Measurements from ENCODE around the gene ZSWIM6. TPM values are rescaled to one million over a fixed set of nuclear protein-coding genes. Genes with fewer than 3 reads are reported as not detected.
A peak's percentile ranks its signal among the peaks of the same experiment; 100 is the strongest.

The ZSWIM6 gene
- total and polyA plus RNA-seq, 2 experiments from 2014 or later = 3.9 to 6.0 TPM

DNA sequence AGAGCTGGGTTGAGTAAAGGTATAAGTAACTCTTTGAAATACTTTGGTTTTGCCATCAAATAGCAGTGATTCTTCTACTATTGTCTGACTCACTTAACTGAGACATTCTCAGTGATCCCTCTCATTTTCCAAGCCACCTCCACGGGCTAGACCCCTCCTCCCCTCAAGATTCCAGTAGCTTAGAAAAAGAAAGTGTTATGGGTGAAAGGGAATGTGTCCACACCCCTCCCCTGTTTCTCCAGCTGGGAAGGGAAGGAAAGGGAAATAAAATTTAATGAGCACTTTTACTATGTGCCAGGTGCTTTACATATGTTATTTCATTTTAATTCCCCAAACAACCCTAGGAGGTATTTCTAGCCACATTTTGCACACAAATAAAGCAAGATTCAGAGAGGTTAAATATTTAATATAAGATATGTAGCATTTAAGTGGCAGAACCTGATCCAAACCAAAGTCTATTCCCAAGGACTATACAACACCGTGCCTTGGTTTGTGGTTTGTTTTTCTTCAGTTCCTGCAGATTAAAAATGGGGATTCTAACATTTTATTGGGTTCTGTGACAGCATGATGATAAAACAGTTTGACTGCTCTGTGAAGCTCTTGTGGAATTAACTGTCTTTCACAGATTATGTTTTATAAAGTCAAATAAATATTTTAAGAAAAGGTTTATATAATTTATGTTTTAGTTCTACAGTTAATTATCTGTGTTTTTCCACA, 135.9 kb downstream of the ZSWIM6 start:
- Histone ChIP-seq H3K4me2 (no peak overlapping the region), H4K20me1 (replicated peaks; ENCODE audit: insufficient read depth) (no peaks in the 10 kb centered on the region; the same call in 1 of the 2 replicates), H3K27me3 (ENCODE audit: insufficient read depth) (no peaks in the 10 kb centered on the region), H3K9me2 (ENCODE audit: insufficient read depth) (no peaks in the 10 kb centered on the region), H3K4me1 (ENCODE audit: insufficient read depth) (peaks cover 34% of the 10 kb centered on the region), H3F3A (replicated peaks; ENCODE audit: low read depth) (no peaks in the 10 kb centered on the region), H3K36me3 (ENCODE audit: insufficient read depth) (no peaks in the 10 kb centered on the region), H3K27ac (ENCODE audit: low read depth) (no peak overlapping the region), H3K4me3 (no peak overlapping the region), H3K79me2 (replicated peaks; ENCODE audit: insufficient read depth) (peaks cover 17% of the 10 kb centered on the region), H2AFZ (no peak overlapping the region)
- H3K27ac Mint-ChIP-seq = peak overlapping the region; percentile 78
- no peak overlapping the region for H3K4me3 Mint-ChIP-seq
- no peak for TF ChIP-seq NANOG (IDR thresholded peaks at IDR 0.05; ENCODE audit: borderline replicate concordance)
- no peak for DNase-seq (ENCODE audit: low spot score)
- H3K27me3 Mint-ChIP-seq (ENCODE audit: insufficient read depth, low read depth, poor library complexity) = no peaks in the 10 kb centered on the region
- H3K36me3 Mint-ChIP-seq (ENCODE audit: low read depth) = peaks cover 18% of the 10 kb centered on the region
- H3K9me3 Mint-ChIP-seq = peaks cover 15% of the 10 kb centered on the region
- ATAC-seq = peak; percentile 60; the same call in 2 of the 3 replicates
- H3K4me1 Mint-ChIP-seq = peaks cover 37% of the 10 kb centered on the region

DNA sequence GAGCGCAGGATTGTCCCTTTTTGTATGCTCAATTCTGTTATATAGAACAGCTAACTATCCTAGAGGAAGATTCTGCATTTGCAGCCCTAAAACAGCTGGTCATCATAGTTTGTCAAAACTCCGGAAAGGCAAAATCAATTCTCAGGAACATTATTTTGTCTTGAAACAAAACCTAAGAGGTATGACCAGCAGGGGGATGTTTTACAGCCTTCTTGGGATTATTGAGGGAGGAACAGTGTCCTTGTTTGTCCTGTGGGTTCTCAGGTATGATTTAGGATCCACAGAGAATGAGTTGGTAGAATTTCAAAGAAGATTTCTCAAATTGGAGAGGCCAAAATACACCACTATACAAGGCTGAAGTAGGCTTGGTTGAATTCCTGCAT, 136.4 kb downstream of the ZSWIM6 start:
- peaks cover 34% of the 10 kb centered on the region for H3K4me1 ChIP-seq (ENCODE audit: insufficient read depth)
- H3K27ac ChIP-seq (ENCODE audit: low read depth) = no peak overlapping the region

More for the DNA sequence above, 136.4 kb downstream of the ZSWIM6 start:
- no peak for ATAC-seq
- Histone ChIP-seq H3K4me3 (no peak overlapping the region), H3K9me2 (ENCODE audit: insufficient read depth) (no peaks in the 10 kb centered on the region), H3K79me2 (replicated peaks; ENCODE audit: insufficient read depth) (peaks cover 17% of the 10 kb centered on the region), H3F3A (replicated peaks; ENCODE audit: low read depth) (no peaks in the 10 kb centered on the region), H3K27me3 (ENCODE audit: insufficient read depth) (no peaks in the 10 kb centered on the region), H3K36me3 (ENCODE audit: insufficient read depth) (no peaks in the 10 kb centered on the region), H4K20me1 (replicated peaks; ENCODE audit: insufficient read depth) (no peaks in the 10 kb centered on the region; the same call in 1 of the 2 replicates), H2AFZ (no peak overlapping the region), H3K4me2 (no peak overlapping the region)
- TF ChIP-seq, protein P1, sequence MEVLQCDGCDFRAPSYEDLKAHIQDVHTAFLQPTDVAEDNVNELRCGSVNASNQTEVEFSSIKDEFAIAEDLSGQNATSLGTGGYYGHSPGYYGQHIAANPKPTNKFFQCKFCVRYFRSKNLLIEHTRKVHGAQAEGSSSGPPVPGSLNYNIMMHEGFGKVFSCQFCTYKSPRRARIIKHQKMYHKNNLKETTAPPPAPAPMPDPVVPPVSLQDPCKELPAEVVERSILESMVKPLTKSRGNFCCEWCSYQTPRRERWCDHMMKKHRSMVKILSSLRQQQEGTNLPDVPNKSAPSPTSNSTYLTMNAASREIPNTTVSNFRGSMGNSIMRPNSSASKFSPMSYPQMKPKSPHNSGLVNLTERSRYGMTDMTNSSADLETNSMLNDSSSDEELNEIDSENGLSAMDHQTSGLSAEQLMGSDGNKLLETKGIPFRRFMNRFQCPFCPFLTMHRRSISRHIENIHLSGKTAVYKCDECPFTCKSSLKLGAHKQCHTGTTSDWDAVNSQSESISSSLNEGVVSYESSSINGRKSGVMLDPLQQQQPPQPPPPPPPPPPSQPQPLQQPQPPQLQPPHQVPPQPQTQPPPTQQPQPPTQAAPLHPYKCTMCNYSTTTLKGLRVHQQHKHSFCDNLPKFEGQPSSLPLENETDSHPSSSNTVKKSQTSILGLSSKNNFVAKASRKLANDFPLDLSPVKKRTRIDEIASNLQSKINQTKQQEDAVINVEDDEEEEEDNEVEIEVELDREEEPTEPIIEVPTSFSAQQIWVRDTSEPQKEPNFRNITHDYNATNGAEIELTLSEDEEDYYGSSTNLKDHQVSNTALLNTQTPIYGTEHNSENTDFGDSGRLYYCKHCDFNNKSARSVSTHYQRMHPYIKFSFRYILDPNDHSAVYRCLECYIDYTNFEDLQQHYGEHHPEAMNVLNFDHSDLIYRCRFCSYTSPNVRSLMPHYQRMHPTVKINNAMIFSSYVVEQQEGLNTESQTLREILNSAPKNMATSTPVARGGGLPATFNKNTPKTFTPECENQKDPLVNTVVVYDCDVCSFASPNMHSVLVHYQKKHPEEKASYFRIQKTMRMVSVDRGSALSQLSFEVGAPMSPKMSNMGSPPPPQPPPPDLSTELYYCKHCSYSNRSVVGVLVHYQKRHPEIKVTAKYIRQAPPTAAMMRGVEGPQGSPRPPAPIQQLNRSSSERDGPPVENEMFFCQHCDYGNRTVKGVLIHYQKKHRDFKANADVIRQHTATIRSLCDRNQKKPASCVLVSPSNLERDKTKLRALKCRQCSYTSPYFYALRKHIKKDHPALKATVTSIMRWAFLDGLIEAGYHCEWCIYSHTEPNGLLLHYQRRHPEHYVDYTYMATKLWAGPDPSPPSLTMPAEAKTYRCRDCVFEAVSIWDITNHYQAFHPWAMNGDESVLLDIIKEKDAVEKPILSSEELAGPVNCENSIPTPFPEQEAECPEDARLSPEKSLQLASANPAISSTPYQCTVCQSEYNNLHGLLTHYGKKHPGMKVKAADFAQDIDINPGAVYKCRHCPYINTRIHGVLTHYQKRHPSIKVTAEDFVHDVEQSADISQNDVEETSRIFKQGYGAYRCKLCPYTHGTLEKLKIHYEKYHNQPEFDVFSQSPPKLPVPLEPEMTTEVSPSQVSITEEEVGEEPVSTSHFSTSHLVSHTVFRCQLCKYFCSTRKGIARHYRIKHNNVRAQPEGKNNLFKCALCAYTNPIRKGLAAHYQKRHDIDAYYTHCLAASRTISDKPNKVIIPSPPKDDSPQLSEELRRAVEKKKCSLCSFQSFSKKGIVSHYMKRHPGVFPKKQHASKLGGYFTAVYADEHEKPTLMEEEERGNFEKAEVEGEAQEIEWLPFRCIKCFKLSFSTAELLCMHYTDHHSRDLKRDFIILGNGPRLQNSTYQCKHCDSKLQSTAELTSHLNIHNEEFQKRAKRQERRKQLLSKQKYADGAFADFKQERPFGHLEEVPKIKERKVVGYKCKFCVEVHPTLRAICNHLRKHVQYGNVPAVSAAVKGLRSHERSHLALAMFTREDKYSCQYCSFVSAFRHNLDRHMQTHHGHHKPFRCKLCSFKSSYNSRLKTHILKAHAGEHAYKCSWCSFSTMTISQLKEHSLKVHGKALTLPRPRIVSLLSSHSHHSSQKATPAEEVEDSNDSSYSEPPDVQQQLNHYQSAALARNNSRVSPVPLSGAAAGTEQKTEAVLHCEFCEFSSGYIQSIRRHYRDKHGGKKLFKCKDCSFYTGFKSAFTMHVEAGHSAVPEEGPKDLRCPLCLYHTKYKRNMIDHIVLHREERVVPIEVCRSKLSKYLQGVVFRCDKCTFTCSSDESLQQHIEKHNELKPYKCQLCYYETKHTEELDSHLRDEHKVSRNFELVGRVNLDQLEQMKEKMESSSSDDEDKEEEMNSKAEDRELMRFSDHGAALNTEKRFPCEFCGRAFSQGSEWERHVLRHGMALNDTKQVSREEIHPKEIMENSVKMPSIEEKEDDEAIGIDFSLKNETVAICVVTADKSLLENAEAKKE (CRISPR knock-in tag; IDR thresholded peaks at IDR 0.05) = no peak
- no peak for TF ChIP-seq ZNF331 (CRISPR knock-in tag; IDR thresholded peaks at IDR 0.05; ENCODE audit: low read depth)
- no peak for TF ChIP-seq ZNF114 (CRISPR knock-in tag; IDR thresholded peaks at IDR 0.05)
- TF ChIP-seq, protein P2, sequence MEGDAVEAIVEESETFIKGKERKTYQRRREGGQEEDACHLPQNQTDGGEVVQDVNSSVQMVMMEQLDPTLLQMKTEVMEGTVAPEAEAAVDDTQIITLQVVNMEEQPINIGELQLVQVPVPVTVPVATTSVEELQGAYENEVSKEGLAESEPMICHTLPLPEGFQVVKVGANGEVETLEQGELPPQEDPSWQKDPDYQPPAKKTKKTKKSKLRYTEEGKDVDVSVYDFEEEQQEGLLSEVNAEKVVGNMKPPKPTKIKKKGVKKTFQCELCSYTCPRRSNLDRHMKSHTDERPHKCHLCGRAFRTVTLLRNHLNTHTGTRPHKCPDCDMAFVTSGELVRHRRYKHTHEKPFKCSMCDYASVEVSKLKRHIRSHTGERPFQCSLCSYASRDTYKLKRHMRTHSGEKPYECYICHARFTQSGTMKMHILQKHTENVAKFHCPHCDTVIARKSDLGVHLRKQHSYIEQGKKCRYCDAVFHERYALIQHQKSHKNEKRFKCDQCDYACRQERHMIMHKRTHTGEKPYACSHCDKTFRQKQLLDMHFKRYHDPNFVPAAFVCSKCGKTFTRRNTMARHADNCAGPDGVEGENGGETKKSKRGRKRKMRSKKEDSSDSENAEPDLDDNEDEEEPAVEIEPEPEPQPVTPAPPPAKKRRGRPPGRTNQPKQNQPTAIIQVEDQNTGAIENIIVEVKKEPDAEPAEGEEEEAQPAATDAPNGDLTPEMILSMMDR (conservative IDR thresholded peaks at IDR 0.05; ENCODE audit: low read depth in 2 of 2) = peak in 1 of 2 experiments; percentile 36; a peak in 2 of 4 replicates
- TF ChIP-seq JUNB (IDR thresholded peaks at IDR 0.05; ENCODE audit: unreplicated experiment) = no peak
- peaks cover 15% of the 10 kb centered on the region for H3K9me3 Mint-ChIP-seq
- DNase-seq (ENCODE audit: low spot score) = peak; percentile 45
- H3K27ac Mint-ChIP-seq = no peak overlapping the region
- peaks cover 37% of the 10 kb centered on the region for H3K4me1 Mint-ChIP-seq
- H3K36me3 Mint-ChIP-seq (ENCODE audit: low read depth) = peaks cover 18% of the 10 kb centered on the region
- H3K27me3 Mint-ChIP-seq (ENCODE audit: insufficient read depth, low read depth, poor library complexity) = no peaks in the 10 kb centered on the region
- H3K4me3 Mint-ChIP-seq = no peak overlapping the region

Measured in GM23338 (cell line).